GM12878 (cell line): ENCODE results near the gene SHMT2. TPM values are rescaled to one million over a fixed set of nuclear protein-coding genes. Genes with fewer than 3 reads are reported as not detected.

Experiments used
- ATAC-seq: fragments of 200-7000 bp; cut with Tn5 transposase; 3 replicates; pipeline ENCODE4 v1.9.1; 2020; ENCODE audit warnings: mild to moderate bottlenecking, moderate library complexity
- BruUV-seq: library from RNA; stranded (reverse); fragments of 400-500 nt; replicated peaks from 2 replicates; lab custom pipeline; 2021; lab: Mats Ljungman, UMichigan
- CTCF ChIA-PET: fragments of 300-600 bp; sonication (Branson Sonifier 250); formaldehyde crosslinking; extraction: SDS; loops from one replicate; lab custom pipeline; 2021; ENCODE audit warnings: inconsistent platforms; lab: Yijun Ruan, JAX
- POLR2A ChIA-PET: fragments of 350-600 bp; formaldehyde crosslinking; extraction: SDS; loops from one replicate; lab custom pipeline; 2021; ENCODE audit warnings: inconsistent platforms; lab: Charles Lee
- RAD21 ChIA-PET: fragments of 300-600 bp; sonication (Branson Sonifier 250); formaldehyde crosslinking; loops from one replicate; lab custom pipeline; 2023; ENCODE audit warnings: antibody characterized with exemption; ENCODE audit not compliant: unreplicated experiment; lab: Charles Lee
- SMC1A ChIA-PET: fragments of 300-600 bp; sonication (Branson Sonifier 250); formaldehyde crosslinking; loops from one replicate; lab custom pipeline; 2023; ENCODE audit not compliant: unreplicated experiment, uncharacterized antibody; lab: Charles Lee
- DNase-seq: peaks from one replicate; pipeline ENCODE4 v3.0.0-alpha.2; 2011; ENCODE audit warnings: low read depth, low spot score
- FAIRE-seq: peaks from 3 replicates; lab custom pipeline; 2011; peaks lifted over from hg19 to GRCh38; lab: Jason Lieb, UNC
- H2AFZ ChIP-seq: 2 replicates; pipeline ENCODE4 v1.6.0; 2011; ENCODE audit warnings: low read depth, low read length, control low read depth; ENCODE audit not compliant: control insufficient read depth
- H3K27ac ChIP-seq: 2 replicates; pipeline ENCODE4 v1.5.1; 2011; ENCODE audit warnings: control low read depth; ENCODE audit not compliant: control insufficient read depth, insufficient read depth
- H3K27me3 ChIP-seq, 2 experiments: replicated peaks in 1 of 2; 2 replicates each; pipeline versions ENCODE4 v1.6.0 to v1.6.1; 2011; ENCODE audit warnings: low read length in 1 of 2; ENCODE audit not compliant: control insufficient read depth in 2 of 2, insufficient read depth in 2 of 2
- H3K36me3 ChIP-seq, 2 experiments: 2 replicates each; pipeline ENCODE4 v1.5.1; 2011; ENCODE audit warnings: low read length in 1 of 2; ENCODE audit not compliant: control insufficient read depth in 2 of 2, insufficient read depth in 2 of 2
- H3K4me1 ChIP-seq: 2 replicates; pipeline ENCODE4 v1.6.1; 2011; ENCODE audit warnings: mild to moderate bottlenecking, low read length, moderate library complexity, mixed read lengths; ENCODE audit not compliant: control insufficient read depth, insufficient read depth
- H3K4me2 ChIP-seq: 2 replicates; pipeline ENCODE4 v1.6.0; 2011; ENCODE audit warnings: control low read depth; ENCODE audit not compliant: control insufficient read depth, insufficient read depth
- H3K4me3 ChIP-seq: fragments of 200-600 bp; sonication (generic); 2 replicates; pipeline ENCODE4 v1.5.1; 2016
- H3K79me2 ChIP-seq: 2 replicates; pipeline ENCODE4 v1.6.0; 2011; ENCODE audit warnings: low read length; ENCODE audit not compliant: control insufficient read depth, insufficient read depth
- H3K9ac ChIP-seq: 2 replicates; pipeline ENCODE4 v1.8.0; 2011; ENCODE audit warnings: low read length, control low read depth, mixed read lengths; ENCODE audit not compliant: control insufficient read depth, insufficient read depth
- H3K9me3 ChIP-seq: replicated peaks from 3 replicates; pipeline ENCODE4 v1.5.1; 2011; ENCODE audit warnings: mild to moderate bottlenecking, low read length; ENCODE audit not compliant: control insufficient read depth, insufficient read depth
- H4K20me1 ChIP-seq: 2 replicates; pipeline ENCODE4 v1.6.0; 2011; ENCODE audit not compliant: control insufficient read depth, insufficient read depth
- ATF2 ChIP-seq: IDR thresholded peaks from 2 replicates; pipeline ENCODE4 v1.6.1; 2012; ENCODE audit warnings: low read length, inconsistent platforms
- ATF7 ChIP-seq: fragments of 450-650 bp; IDR thresholded peaks from 2 replicates; pipeline ENCODE4 v1.6.1; 2016; ENCODE audit warnings: low read depth, mild to moderate bottlenecking
- BCL3 ChIP-seq: IDR thresholded peaks from 2 replicates; pipeline ENCODE4 v1.6.1; 2011; ENCODE audit warnings: borderline replicate concordance, low read depth, mild to moderate bottlenecking, moderate library complexity, low read length; ENCODE audit not compliant: insufficient read depth, poor library complexity, severe bottlenecking
- CHD1 ChIP-seq: IDR thresholded peaks from 2 replicates; pipeline ENCODE4 v1.6.1; 2012; ENCODE audit warnings: low read depth, low read length, improper control_type of control experiment
- KDM1A ChIP-seq: fragments of 200-600 bp; sonication (generic); IDR thresholded peaks from 2 replicates; pipeline ENCODE4 v1.6.1; 2016; ENCODE audit warnings: borderline replicate concordance
- NBN ChIP-seq: fragments of 450-650 bp; IDR thresholded peaks from 2 replicates; pipeline ENCODE4 v1.6.1; 2016
- NKRF ChIP-seq: fragments of 450-650 bp; conservative IDR thresholded peaks from 2 replicates; pipeline ENCODE4 v1.6.1; 2017; ENCODE audit warnings: mild to moderate bottlenecking, moderate library complexity
- RELB ChIP-seq: fragments of 450-650 bp; IDR thresholded peaks from 2 replicates; pipeline ENCODE4 v1.6.1; 2017; ENCODE audit warnings: low read depth, mild to moderate bottlenecking, moderate library complexity
- SIN3A ChIP-seq: IDR thresholded peaks from 2 replicates; pipeline ENCODE4 v1.6.1; 2012; ENCODE audit warnings: low read depth, low read length, improper control_type of control experiment
- TAF1 ChIP-seq: IDR thresholded peaks from 2 replicates; pipeline ENCODE4 v1.6.1; 2011; ENCODE audit warnings: mild to moderate bottlenecking, low read depth, low read length, borderline replicate concordance
- TARDBP ChIP-seq: IDR thresholded peaks from 2 replicates; pipeline ENCODE4 v1.6.1; 2016; ENCODE audit warnings: borderline replicate concordance
- ZBTB40 ChIP-seq: fragments of 450-650 bp; IDR thresholded peaks from 2 replicates; pipeline ENCODE4 v1.6.1; 2016; ENCODE audit warnings: mild to moderate bottlenecking, moderate library complexity, borderline replicate concordance
- WGBS: methylation state at CpG from one replicate; pipeline ENCODE4 v1.1.6; 2016; ENCODE audit warnings: low lambda C conversion rate; ENCODE audit not compliant: insufficient replicate concordance, insufficient coverage; ENCODE audit errors: missing lambda C conversion rate; 5-methylcytosine and 5-hydroxymethylcytosine counted together
- in situ Hi-C: fragments of 300-500 bp; cut with MboI; formaldehyde crosslinking; loops from 9 replicates; pipeline ENCODE4 v1.14.3; 2018; ENCODE audit warnings: mixed read lengths
- intact Hi-C: fragments of 100-400 bp; cut with micrococcal nuclease; formaldehyde crosslinking; loops from one replicate; pipeline ENCODE4 v1.14.2; 2022; ENCODE audit not compliant: unreplicated experiment
- polyA plus RNA-seq, 11 experiments: library from polyadenylated mRNA; depleted of rRNA in 4 of 11; unstranded in 6 of 11; stranded (reverse) in 5 of 11; fragments of >200 nt; fragmentation: Nextera tagmentation in 4 of 11; fragmentation: Illumina TruSeq in 1 of 11; extraction: Ambion mirVana in 4 of 11; extraction: Trizol in 1 of 11; gene quantifications; 1 replicate in 1 of 11; 2 replicates in 10 of 11; pipeline versions ENCODE4 v1.2.1 to v1.2.3, GENCODE V29; 2011 to 2016; ENCODE audit warnings: inconsistent platforms in 2 of 11, missing spikeins in 2 of 11, low read depth in 1 of 11
- total RNA-seq, 4 experiments: library from RNA; depleted of rRNA in 3 of 4; stranded (reverse); fragments of >200 nt in 3 of 4; fragmentation: Illumina TruSeq in 1 of 4; extraction: Trizol in 1 of 4; gene quantifications; 2 replicates each; pipeline versions ENCODE4 v1.2.1 to v1.2.3, GENCODE V29; 2013 to 2021

SHMT2 gene
- total and polyA plus RNA-seq, 10 of the 15 experiments (the other 5 are each of a cell fraction or from before 2014, with no cell fraction given) = 57.0 to 292 (median 186) TPM

- CTCF ChIA-PET = interaction anchor here (1.2 kb wide), 1 partner anchor 20 kb away, joined by 3 read pairs; no protein-coding TSS in a partner anchor
- in situ Hi-C loops = no loop called here
These were observed 35.3 kb upstream of the SHMT2 start for GRCh38 chr12:57194253-57194652.

More at GRCh38 chr12:57194253-57194652, 35.3 kb upstream of the SHMT2 start:
- no peak for ATAC-seq
- Histone ChIP-seq H3K79me2 (no peaks in the 10 kb centered on the region), H3K4me2 (no peak overlapping the region), H3K27ac (no peak overlapping the region), H3K9me3 (no peaks in the 10 kb centered on the region), H4K20me1 (no peaks in the 10 kb centered on the region), H2AFZ (no peak overlapping the region), H3K36me3 (no peaks in the 10 kb centered on the region; a peak in 1 of 4 replicates), H3K27me3 (no peaks in the 10 kb centered on the region), H3K9ac (no peak overlapping the region), H3K4me1 (no peaks in the 10 kb centered on the region), H3K4me3 (no peak overlapping the region)
- WGBS = 14% methylated on average over 18 of the region's 18 CpGs
- ChIA-PET RAD21 (no interaction called here), SMC1A (no interaction called here), POLR2A (no interaction called here)
- no peak for FAIRE-seq
- no TSS peak for BruUV-seq
- intact Hi-C loops = no loop called here
- TF ChIP-seq SIN3A = no peak
- TF ChIP-seq CHD1 = no peak
- TF ChIP-seq KDM1A = no peak
- no peak for TF ChIP-seq ATF7
- TF ChIP-seq TARDBP = no peak
- no peak for TF ChIP-seq TAF1
- no peak for TF ChIP-seq RELB
- no peak for TF ChIP-seq ZBTB40
- no peak for TF ChIP-seq NKRF
- no peak for TF ChIP-seq BCL3
- TF ChIP-seq NBN = no peak
- no peak for TF ChIP-seq ATF2
- DNase-seq = no peak
